Astrocyte (in vitro differentiated cells and primary cell): ENCODE data around the gene SNX12. TPM values are rescaled to one million over a fixed set of nuclear protein-coding genes. Genes with fewer than 3 reads are reported as not detected.

Source experiments
- DNase-seq: peaks from one replicate; pipeline ENCODE4 v3.0.0-alpha.2; 2010; ENCODE audit warnings: low read depth
- FAIRE-seq: peaks from 2 replicates; lab custom pipeline; 2011; peaks lifted over from hg19 to GRCh38; lab: Jason Lieb, UNC
- H2AFZ ChIP-seq: 2 replicates; pipeline ENCODE4 v1.6.0; 2012; ENCODE audit warnings: low read depth, low read length, inconsistent platforms
- H3K27ac ChIP-seq: 2 replicates; pipeline ENCODE4 v1.5.1; 2011; ENCODE audit warnings: low read depth, low read length, inconsistent platforms
- H3K27me3 ChIP-seq: 2 replicates; pipeline ENCODE4 v1.6.0; 2011; ENCODE audit warnings: low read length, inconsistent platforms; ENCODE audit not compliant: insufficient read depth
- H3K36me3 ChIP-seq: 2 replicates; pipeline ENCODE4 v1.5.1; 2011; ENCODE audit warnings: low read length, inconsistent platforms; ENCODE audit not compliant: insufficient read depth
- H3K4me1 ChIP-seq: 2 replicates; pipeline ENCODE4 v1.5.1; 2011; ENCODE audit warnings: low read length, inconsistent platforms; ENCODE audit not compliant: insufficient read depth
- H3K4me2 ChIP-seq: 2 replicates; pipeline ENCODE4 v1.6.0; 2012; ENCODE audit warnings: low read length, inconsistent platforms
- H3K4me3 ChIP-seq: 2 replicates; pipeline ENCODE4 v1.5.1; 2011; ENCODE audit warnings: low read depth, mild to moderate bottlenecking, low read length, inconsistent platforms; ENCODE audit not compliant: insufficient read depth
- H3K79me2 ChIP-seq: 2 replicates; pipeline ENCODE4 v1.6.0; 2012; ENCODE audit warnings: mild to moderate bottlenecking, low read length, inconsistent platforms; ENCODE audit not compliant: insufficient read depth
- H3K9ac ChIP-seq: 2 replicates; pipeline ENCODE4 v1.6.0; 2012; ENCODE audit warnings: mild to moderate bottlenecking, low read length, inconsistent platforms
- H3K9me3 ChIP-seq: 2 replicates; pipeline ENCODE4 v1.5.1; 2012; ENCODE audit warnings: low read depth, mild to moderate bottlenecking, low read length, inconsistent platforms; ENCODE audit not compliant: insufficient read depth
- H4K20me1 ChIP-seq: 2 replicates; pipeline ENCODE4 v1.6.0; 2012; ENCODE audit warnings: low read length, inconsistent platforms; ENCODE audit not compliant: insufficient read depth
- H3K27ac Mint-ChIP-seq: one replicate; pipeline ENCODE4 v1.8.0; 2021; ENCODE audit warnings: mild to moderate bottlenecking, mixed read lengths; ENCODE audit not compliant: unreplicated experiment
- H3K27me3 Mint-ChIP-seq: one replicate; pipeline ENCODE4 v1.8.0; 2021; ENCODE audit warnings: low read depth, mixed read lengths; ENCODE audit not compliant: unreplicated experiment
- H3K36me3 Mint-ChIP-seq: one replicate; pipeline ENCODE4 v1.8.0; 2021; ENCODE audit warnings: low read depth, mixed read lengths; ENCODE audit not compliant: unreplicated experiment
- H3K4me1 Mint-ChIP-seq: one replicate; pipeline ENCODE4 v1.8.0; 2021; ENCODE audit warnings: low read depth, mixed read lengths; ENCODE audit not compliant: unreplicated experiment
- H3K4me3 Mint-ChIP-seq: one replicate; pipeline ENCODE4 v1.8.0; 2021; ENCODE audit warnings: mild to moderate bottlenecking, moderate library complexity, mixed read lengths; ENCODE audit not compliant: unreplicated experiment
- H3K9me3 Mint-ChIP-seq: one replicate; pipeline ENCODE4 v1.8.0; 2021; ENCODE audit warnings: mild to moderate bottlenecking, mixed read lengths; ENCODE audit not compliant: unreplicated experiment
- CTCF ChIP-seq: IDR thresholded peaks from 2 replicates; pipeline ENCODE4 v1.5.1; 2011; ENCODE audit warnings: low read depth, mild to moderate bottlenecking, inconsistent platforms, low read length, moderate library complexity; ENCODE audit not compliant: insufficient read depth
- EZH2 ChIP-seq: IDR thresholded peaks from 2 replicates; pipeline ENCODE4 v1.6.1; 2012; ENCODE audit warnings: mild to moderate bottlenecking, low read length, inconsistent platforms; ENCODE audit not compliant: insufficient read depth
- total RNA-seq: library from RNA; stranded (reverse); gene quantifications from 2 replicates; pipeline ENCODE4 v1.2.1, GENCODE V29; 2021

The SNX12 gene
- total RNA-seq, 1 donor from 2014 or later = 76.6 TPM

- no peaks in the 10 kb centered on the region for H3K27me3 ChIP-seq
- H3K79me2 ChIP-seq = no peaks in the 10 kb centered on the region
- no peak for FAIRE-seq
- no peaks in the 10 kb centered on the region for H3K36me3 Mint-ChIP-seq
- peaks cover 36% of the 10 kb centered on the region for H3K4me1 Mint-ChIP-seq
- no peaks in the 10 kb centered on the region for H3K9me3 Mint-ChIP-seq
- TF ChIP-seq EZH2 = no peak
- TF ChIP-seq CTCF = no peak
- no peaks in the 10 kb centered on the region for H3K36me3 ChIP-seq
- no peak overlapping the region for H3K4me3 Mint-ChIP-seq
- no peak overlapping the region for H3K9ac ChIP-seq
- H2AFZ ChIP-seq = no peak overlapping the region
- no peaks in the 10 kb centered on the region for H4K20me1 ChIP-seq
- H3K27me3 Mint-ChIP-seq = peaks cover 2% of the 10 kb centered on the region
- no peak overlapping the region for H3K27ac Mint-ChIP-seq
- H3K27ac ChIP-seq = no peak overlapping the region
- H3K9me3 ChIP-seq = no peaks in the 10 kb centered on the region
- H3K4me1 ChIP-seq = no peaks in the 10 kb centered on the region
- DNase-seq = no peak
- H3K4me2 ChIP-seq = no peak overlapping the region
- no peak overlapping the region for H3K4me3 ChIP-seq
Observed at GRCh38 chrX:71107245-71107644, 39.1 kb upstream of the SNX12 start.

GRCh38 chrX:71106427-71106826, 38.3 kb upstream of the SNX12 start, which contains the start of gene CXorf65:
CXorf65 (minus strand) TSS chrX:71106740; CDS start chrX:71106556, 184 bp downstream.
- Histone ChIP-seq H2AFZ (no peak within 1 kb of the TSS), H3K36me3 (no peaks in the 10 kb centered on the region), H3K4me1 (no peaks in the 10 kb centered on the region), H3K27me3 (no peaks in the 10 kb centered on the region), H3K4me2 (no peak within 1 kb of the TSS), H3K79me2 (no peaks in the 10 kb centered on the region), H3K27ac (no peak within 1 kb of the TSS), H3K4me3 (no peak within 1 kb of the TSS), H3K9ac (no peak within 1 kb of the TSS), H4K20me1 (no peaks in the 10 kb centered on the region), H3K9me3 (no peaks in the 10 kb centered on the region)
- H3K4me1 Mint-ChIP-seq = peaks cover 34% of the 10 kb centered on the region
- no peak within 1 kb of the TSS for H3K4me3 Mint-ChIP-seq
- H3K36me3 Mint-ChIP-seq = no peaks in the 10 kb centered on the region
- no peak for DNase-seq
- no peaks in the 10 kb centered on the region for H3K9me3 Mint-ChIP-seq
- H3K27me3 Mint-ChIP-seq = peaks cover 2% of the 10 kb centered on the region
- no peak within 1 kb of the TSS for H3K27ac Mint-ChIP-seq
- no peak for TF ChIP-seq EZH2
- TF ChIP-seq CTCF = no peak
- no peak for FAIRE-seq

GRCh38 chrX:71105628-71106027, 37.5 kb upstream of the SNX12 start:
- TF ChIP-seq CTCF (no peak), EZH2 (no peak)
- no peak overlapping the region for H3K27ac Mint-ChIP-seq
- Histone ChIP-seq H3K9me3 (no peaks in the 10 kb centered on the region), H3K79me2 (no peaks in the 10 kb centered on the region), H3K4me2 (no peak overlapping the region), H3K36me3 (no peaks in the 10 kb centered on the region), H3K4me3 (no peak overlapping the region), H3K27ac (no peak overlapping the region), H3K4me1 (no peaks in the 10 kb centered on the region), H3K27me3 (no peaks in the 10 kb centered on the region), H4K20me1 (no peaks in the 10 kb centered on the region), H2AFZ (no peak overlapping the region), H3K9ac (no peak overlapping the region)
- no peak overlapping the region for H3K4me3 Mint-ChIP-seq
- no peak for FAIRE-seq
- H3K4me1 Mint-ChIP-seq = peaks cover 34% of the 10 kb centered on the region
- H3K36me3 Mint-ChIP-seq = no peaks in the 10 kb centered on the region
- no peak for DNase-seq
- H3K9me3 Mint-ChIP-seq = no peaks in the 10 kb centered on the region
- H3K27me3 Mint-ChIP-seq = no peaks in the 10 kb centered on the region
